HUES48 (cell line): Measurements from ENCODE around the gene TRAK1.

Experiments used
- H3K27ac ChIP-seq: one replicate; pipeline ENCODE4 v1.7.0; 2013; ENCODE audit warnings: low read depth, low read length, inconsistent platforms
- H3K27me3 ChIP-seq: 2 replicates; pipeline ENCODE4 v1.6.1; 2013; ENCODE audit warnings: mild to moderate bottlenecking, low read length; ENCODE audit not compliant: control insufficient read depth, insufficient read depth
- H3K36me3 ChIP-seq: 2 replicates; pipeline ENCODE4 v1.6.1; 2013; ENCODE audit warnings: low read length; ENCODE audit not compliant: control insufficient read depth, insufficient read depth
- H3K4me1 ChIP-seq: 2 replicates; pipeline ENCODE4 v1.6.1; 2013; ENCODE audit warnings: mild to moderate bottlenecking, low read length; ENCODE audit not compliant: control insufficient read depth, insufficient read depth
- H3K4me3 ChIP-seq: 2 replicates; pipeline ENCODE4 v1.5.1; 2013; ENCODE audit warnings: mild to moderate bottlenecking, low read depth, low read length
- H3K9ac ChIP-seq: 2 replicates; pipeline ENCODE4 v1.6.1; 2013; ENCODE audit warnings: mild to moderate bottlenecking, low read depth, low read length, moderate library complexity
- H3K9me3 ChIP-seq: 2 replicates; pipeline ENCODE4 v1.6.1; 2013; ENCODE audit warnings: low read length; ENCODE audit not compliant: control insufficient read depth, insufficient read depth

Gene TRAK1

DNA sequence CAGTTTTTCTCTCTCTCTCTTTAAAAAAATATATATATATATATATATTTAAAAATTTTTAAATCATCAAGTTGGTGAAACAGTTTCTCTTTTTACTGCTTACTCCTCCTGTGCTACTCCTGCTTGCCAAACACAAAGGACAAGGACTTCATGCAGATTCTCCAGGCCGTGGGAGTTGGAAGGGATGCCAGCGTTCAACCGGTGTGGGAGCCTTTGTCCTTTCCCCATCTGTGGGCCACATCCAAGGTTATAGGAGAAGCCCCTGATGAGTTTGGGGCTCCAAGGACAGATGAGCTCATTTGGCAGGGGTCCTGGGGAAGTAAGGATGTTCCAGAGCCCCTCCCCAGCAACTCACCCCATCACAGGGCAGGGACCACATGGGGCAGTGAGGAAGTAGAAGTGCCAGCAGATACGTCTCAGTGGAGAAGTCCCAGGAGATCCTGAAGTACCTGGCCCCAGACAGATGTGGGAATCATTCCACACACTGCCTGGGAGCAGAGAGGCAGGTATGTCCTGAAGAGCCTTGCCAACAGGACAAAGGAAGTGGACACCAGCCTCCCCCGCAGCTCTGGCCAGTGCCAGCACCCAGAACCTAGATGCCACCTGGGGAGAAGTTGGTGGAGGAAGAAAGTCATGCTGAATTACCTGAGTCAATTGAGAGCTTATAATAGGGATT is 138.2 kb downstream of the TRAK1 start:
- H3K27ac ChIP-seq, result no peak overlapping the region
- H3K36me3 ChIP-seq, result peaks cover under 1% of the 10 kb centered on the region; the same call in 1 of the 2 replicates
- H3K9me3 ChIP-seq, result no peaks in the 10 kb centered on the region
- H3K9ac ChIP-seq, result no peak overlapping the region
- no peak overlapping the region for H3K4me3 ChIP-seq
- no peaks in the 10 kb centered on the region; the same call in 1 of the 2 replicates for H3K4me1 ChIP-seq
- H3K27me3 ChIP-seq, result no peaks in the 10 kb centered on the region

DNA sequence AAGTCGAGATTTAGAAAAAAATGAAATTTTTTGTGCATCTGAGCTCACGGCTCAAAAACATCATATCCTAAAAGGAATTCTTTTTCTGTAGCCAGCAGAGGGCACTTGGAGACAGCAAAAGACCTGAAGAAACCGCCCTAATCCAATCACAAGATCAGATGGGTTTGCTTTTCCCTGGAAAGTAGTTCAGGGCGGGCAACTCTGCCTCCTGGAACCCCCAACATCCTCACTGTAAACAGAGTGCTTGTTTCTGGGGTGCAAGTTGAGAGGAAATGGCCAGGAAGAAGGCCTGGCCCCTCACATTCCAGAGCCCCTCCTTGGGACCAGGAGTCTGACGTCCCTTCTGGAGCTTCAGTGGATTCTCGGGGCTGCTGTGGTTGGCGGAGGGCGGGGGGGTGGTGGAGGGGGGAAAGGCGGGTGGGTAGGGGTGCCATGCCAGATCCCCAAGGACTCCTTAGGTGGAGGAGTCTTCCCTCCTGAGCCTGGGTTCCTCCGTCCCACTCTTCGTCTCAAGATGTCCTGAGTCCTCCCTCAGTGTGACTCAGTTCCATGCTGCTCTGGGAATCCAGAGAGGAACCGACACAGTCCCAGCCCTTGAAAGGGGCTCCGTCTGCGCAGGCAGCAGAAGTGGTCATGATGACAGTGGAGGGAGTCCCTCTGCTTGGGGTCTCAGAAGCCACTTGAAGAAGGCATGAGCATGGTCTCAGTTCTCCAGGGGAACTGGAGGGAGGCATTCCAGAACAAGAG is 139.0 kb downstream of the TRAK1 start:
- Histone ChIP-seq H3K4me3 (no peak overlapping the region), H3K27me3 (no peaks in the 10 kb centered on the region), H3K9ac (no peak overlapping the region), H3K4me1 (no peaks in the 10 kb centered on the region; the same call in 1 of the 2 replicates), H3K9me3 (no peaks in the 10 kb centered on the region), H3K36me3 (no peaks in the 10 kb centered on the region), H3K27ac (no peak overlapping the region)

DNA sequence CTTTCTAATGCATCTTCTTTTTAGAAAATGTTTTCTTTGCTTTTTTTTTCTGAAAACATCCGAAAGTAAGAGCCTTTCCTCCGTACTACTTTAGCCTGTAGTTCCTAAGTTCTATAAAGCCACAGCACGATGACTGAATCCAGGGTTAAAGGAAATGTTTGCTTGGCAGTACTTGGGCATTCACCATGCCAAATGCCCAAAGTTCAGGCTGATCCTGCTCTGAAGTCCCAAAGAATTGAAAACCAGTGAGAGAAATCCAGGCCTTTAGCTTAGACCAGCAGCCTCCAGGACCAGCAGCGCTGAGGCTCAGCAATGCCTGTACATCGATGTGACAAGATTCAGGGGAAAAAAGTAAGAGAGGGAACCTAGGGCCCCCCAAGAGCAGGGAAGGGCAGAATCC is 139.7 kb downstream of the TRAK1 start:
- Histone ChIP-seq H3K4me1 (no peaks in the 10 kb centered on the region; the same call in 1 of the 2 replicates), H3K4me3 (no peak overlapping the region), H3K27ac (no peak overlapping the region), H3K9me3 (0 out of 2 replicates have a peak, but pooled peaks cover 4% of the 10 kb centered on the region), H3K27me3 (no peaks in the 10 kb centered on the region), H3K9ac (no peak overlapping the region), H3K36me3 (no peaks in the 10 kb centered on the region)

DNA sequence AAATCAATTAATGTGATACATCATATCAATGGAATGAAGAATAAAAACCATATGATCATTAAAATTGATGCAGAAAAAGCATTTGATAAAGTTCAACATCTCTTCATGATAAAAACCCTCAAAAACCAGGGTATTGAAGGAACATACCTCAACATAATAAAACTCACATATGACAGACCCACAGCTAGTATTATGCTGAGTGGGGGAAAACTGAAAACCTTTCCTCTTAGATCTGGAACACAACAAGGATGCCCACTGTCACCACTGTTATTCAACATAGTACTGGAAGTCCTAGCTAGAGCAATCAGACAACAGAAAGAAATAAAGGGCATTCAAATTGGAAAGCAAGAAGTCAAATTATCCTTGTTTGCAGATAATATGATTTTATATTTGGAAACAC is 144.4 kb downstream of the TRAK1 start:
- Histone ChIP-seq H3K27me3 (no peaks in the 10 kb centered on the region), H3K36me3 (no peaks in the 10 kb centered on the region), H3K4me3 (no peak overlapping the region), H3K9me3 (peaks cover 12% of the 10 kb centered on the region), H3K27ac (no peak overlapping the region), H3K4me1 (no peaks in the 10 kb centered on the region), H3K9ac (no peak overlapping the region)

DNA sequence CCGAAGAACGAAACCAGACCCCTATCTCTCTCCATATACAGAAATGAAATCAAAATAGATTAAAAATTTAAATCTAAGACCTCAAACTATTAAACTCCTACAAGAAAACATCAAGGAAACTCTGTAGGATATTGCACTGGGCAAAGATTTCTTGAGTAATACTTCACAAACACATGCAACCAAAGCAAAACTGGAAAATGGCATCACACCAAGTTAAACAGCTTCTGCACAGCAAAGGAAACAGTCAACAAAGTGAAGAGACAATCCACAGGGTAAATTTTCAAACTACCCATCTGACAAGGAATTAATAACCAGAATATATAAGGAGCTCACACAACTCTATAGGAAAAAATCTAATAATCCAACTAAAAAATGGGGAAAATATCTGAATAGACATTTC is 145.5 kb downstream of the TRAK1 start:
- Histone ChIP-seq H3K4me1 (no peaks in the 10 kb centered on the region), H3K4me3 (no peak overlapping the region), H3K9me3 (peaks cover 12% of the 10 kb centered on the region), H3K9ac (no peak overlapping the region), H3K27ac (no peak overlapping the region), H3K36me3 (no peaks in the 10 kb centered on the region), H3K27me3 (no peaks in the 10 kb centered on the region)

DNA sequence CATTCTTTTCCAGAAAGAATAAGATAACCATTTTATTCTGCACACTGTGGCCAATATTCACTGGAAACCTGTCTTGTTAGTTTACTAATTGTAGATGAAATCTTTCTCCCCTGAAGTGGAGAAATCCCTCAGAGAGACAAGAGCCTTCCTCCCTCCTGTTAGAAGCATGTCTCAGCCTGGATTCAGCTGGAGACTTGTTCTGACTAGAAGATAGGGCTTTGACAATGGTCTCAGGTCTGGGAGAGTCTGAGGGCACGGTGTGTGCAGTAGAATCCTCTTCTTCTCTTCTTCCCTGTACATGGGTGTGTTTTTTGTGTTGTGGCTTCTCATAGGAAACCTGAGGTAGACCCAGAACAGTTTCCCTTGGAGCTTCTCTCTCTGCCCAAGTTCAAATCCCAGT is 154.9 kb downstream of the TRAK1 start:
- no peaks in the 10 kb centered on the region for H3K4me1 ChIP-seq
- H3K27ac ChIP-seq, result no peak overlapping the region
- no peak overlapping the region for H3K9ac ChIP-seq
- no peak overlapping the region for H3K4me3 ChIP-seq
- H3K36me3 ChIP-seq, result no peaks in the 10 kb centered on the region
- no peaks in the 10 kb centered on the region for H3K9me3 ChIP-seq
- H3K27me3 ChIP-seq, result no peaks in the 10 kb centered on the region

DNA sequence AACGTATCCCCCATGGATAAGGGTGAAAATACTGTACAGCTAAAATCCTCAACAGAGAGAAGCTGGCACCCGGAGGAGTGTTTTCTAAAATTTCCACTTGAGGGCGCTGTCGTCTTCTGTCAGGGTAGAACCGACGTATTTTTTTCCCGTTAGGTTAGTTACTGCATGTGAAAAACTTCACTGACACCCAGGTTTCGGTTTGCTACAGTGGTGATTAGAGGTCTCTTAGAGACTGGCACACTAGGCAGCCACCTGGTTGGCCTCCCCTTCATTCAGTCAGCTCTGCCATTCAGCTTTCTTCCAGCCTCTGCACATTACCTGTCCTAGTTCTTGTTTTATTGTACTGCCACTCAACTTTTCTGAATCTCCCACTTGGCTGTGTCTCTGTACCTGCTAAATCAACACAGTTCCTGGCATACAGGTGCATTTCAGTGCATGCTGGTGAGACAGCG is 156.4 kb downstream of the TRAK1 start:
- no peaks in the 10 kb centered on the region for H3K27me3 ChIP-seq

DNA sequence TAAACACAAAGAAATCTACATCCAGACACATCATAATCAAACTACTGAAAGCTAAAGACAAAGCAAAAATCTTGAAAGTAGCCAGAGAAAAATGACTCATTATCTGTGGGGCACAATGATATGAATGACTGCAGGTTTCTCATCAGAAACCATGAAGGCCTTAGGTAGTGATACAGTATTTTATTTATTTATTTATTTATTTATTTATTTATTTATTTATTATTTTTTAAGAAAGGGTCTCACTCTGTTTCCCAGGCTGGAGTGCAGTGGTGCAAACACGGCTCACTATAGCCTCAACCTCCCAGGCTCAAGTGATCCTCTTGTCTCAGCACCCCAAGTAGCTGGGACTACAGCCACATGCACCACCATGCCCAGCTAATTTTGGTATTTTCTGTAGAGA is 159.6 kb downstream of the TRAK1 start:
- H3K27me3 ChIP-seq, result no peaks in the 10 kb centered on the region
- H3K9ac ChIP-seq, result no peak overlapping the region
- H3K4me3 ChIP-seq, result no peak overlapping the region
- no peaks in the 10 kb centered on the region for H3K4me1 ChIP-seq
- H3K9me3 ChIP-seq, result no peaks in the 10 kb centered on the region
- H3K27ac ChIP-seq, result no peak overlapping the region
- H3K36me3 ChIP-seq, result no peaks in the 10 kb centered on the region

More for the DNA sequence above, 156.4 kb downstream of the TRAK1 start:
- H3K27ac ChIP-seq, result no peak overlapping the region
- H3K9ac ChIP-seq, result no peak overlapping the region
- H3K4me1 ChIP-seq, result no peaks in the 10 kb centered on the region
- no peaks in the 10 kb centered on the region for H3K36me3 ChIP-seq
- no peaks in the 10 kb centered on the region for H3K9me3 ChIP-seq
- no peak overlapping the region for H3K4me3 ChIP-seq

DNA sequence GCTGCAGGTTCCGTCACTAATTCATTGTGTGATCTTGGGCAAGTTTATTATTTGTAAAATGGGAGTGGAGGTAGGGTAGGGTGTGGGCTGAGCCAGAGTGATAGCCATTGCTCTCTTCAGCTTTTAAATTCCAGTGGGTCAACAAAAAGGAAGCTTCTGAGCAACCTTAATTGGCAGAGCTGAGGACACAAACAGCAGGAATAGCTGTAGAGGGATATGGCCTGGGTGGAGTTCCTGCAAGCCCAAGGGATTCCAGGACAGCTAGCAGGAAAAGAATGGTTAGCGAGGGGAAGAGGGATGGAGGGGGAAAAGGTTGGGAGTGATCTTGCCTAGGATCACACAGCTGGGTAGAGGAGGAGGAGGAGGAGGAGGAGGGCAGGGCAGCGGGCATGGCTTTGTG is 163.4 kb downstream of the TRAK1 start:
- H3K4me1 ChIP-seq, result no peaks in the 10 kb centered on the region
- H3K36me3 ChIP-seq, result no peaks in the 10 kb centered on the region
- no peak overlapping the region for H3K4me3 ChIP-seq
- H3K9me3 ChIP-seq, result no peaks in the 10 kb centered on the region
- no peak overlapping the region for H3K9ac ChIP-seq
- no peak overlapping the region for H3K27ac ChIP-seq
- H3K27me3 ChIP-seq, result no peaks in the 10 kb centered on the region

DNA sequence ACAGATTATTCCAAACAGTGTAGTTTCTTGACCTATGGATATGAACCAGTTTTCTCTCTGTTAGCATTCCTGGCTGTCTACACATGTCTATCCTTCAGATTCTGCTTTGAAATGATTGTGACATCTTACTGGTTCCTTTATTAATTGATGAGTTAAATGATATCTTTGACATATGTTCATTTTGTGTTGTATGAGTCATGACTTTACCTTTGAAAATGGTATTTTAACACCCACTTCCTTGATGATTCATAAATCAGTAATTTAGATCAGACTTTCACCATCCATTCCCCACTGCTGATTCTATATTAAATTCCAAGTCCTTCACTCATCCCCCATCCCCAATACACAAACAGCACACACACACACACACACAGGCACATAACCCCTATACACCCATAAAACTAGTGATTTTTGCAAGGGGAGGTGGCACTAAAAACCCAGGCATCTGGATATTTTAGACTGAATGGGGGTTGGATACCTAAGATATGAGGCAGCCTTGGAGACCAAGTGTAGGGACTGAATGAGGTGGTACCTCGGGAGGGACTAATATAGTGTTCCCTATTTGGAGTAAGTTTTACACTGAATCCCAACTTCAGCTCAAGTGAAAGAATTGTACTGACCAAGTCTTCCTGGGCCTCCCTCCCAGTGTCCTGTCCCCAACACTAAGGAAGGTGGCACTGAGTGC is 165.1 kb downstream of the TRAK1 start:
- H3K4me3 ChIP-seq, result no peak overlapping the region
- H3K27me3 ChIP-seq, result peaks cover under 1% of the 10 kb centered on the region; the same call in 1 of the 2 replicates
- no peak overlapping the region for H3K27ac ChIP-seq
- H3K9me3 ChIP-seq, result no peaks in the 10 kb centered on the region
- H3K4me1 ChIP-seq, result no peaks in the 10 kb centered on the region
- no peaks in the 10 kb centered on the region for H3K36me3 ChIP-seq
- no peak overlapping the region for H3K9ac ChIP-seq

DNA sequence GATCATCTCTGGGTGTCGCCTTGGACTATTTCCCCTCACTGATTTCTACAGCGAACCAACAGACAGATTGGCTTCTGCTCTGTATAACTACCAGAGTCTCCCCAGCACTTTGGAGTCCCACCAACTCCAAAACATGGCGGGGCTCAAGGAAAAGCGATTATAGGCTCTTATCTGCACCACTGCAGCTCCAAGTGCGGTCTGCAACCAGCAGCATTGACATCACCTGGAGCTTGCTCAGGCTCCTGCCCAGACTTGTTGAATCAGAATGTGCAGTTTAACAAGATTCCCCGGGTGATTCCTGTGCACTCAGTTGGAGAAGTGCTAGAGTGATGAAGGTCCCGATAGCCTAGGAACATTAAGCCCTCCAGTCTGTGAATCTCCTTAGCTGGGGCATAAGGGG is 165.8 kb downstream of the TRAK1 start:
- Histone ChIP-seq H3K4me1 (no peaks in the 10 kb centered on the region), H3K4me3 (no peak overlapping the region), H3K27me3 (peaks cover 8% of the 10 kb centered on the region; the same call in 1 of the 2 replicates)

More for the DNA sequence above, 165.8 kb downstream of the TRAK1 start:
- no peaks in the 10 kb centered on the region for H3K9me3 ChIP-seq
- no peak overlapping the region for H3K27ac ChIP-seq
- H3K36me3 ChIP-seq, result no peaks in the 10 kb centered on the region
- no peak overlapping the region for H3K9ac ChIP-seq
